ENCODE data around the gene MED4.
A peak's percentile ranks its signal among the peaks of the same experiment; 100 is the strongest.

MED4 gene, protein sequence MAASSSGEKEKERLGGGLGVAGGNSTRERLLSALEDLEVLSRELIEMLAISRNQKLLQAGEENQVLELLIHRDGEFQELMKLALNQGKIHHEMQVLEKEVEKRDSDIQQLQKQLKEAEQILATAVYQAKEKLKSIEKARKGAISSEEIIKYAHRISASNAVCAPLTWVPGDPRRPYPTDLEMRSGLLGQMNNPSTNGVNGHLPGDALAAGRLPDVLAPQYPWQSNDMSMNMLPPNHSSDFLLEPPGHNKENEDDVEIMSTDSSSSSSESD

GRCh38 chr13:48094781-48095502 lies at the start of gene MED4:
MED4 (minus strand) TSS chr13:48095104; CDS start chr13:48095078, 26 bp downstream.
- peak; percentile 92 for DNase-seq (ENCODE audit: low read depth)

GRCh38 chr13:48144413-48145035 lies 49.6 kb upstream of the MED4 start:
- DNase-seq (ENCODE audit: low read depth): no peak

DNA sequence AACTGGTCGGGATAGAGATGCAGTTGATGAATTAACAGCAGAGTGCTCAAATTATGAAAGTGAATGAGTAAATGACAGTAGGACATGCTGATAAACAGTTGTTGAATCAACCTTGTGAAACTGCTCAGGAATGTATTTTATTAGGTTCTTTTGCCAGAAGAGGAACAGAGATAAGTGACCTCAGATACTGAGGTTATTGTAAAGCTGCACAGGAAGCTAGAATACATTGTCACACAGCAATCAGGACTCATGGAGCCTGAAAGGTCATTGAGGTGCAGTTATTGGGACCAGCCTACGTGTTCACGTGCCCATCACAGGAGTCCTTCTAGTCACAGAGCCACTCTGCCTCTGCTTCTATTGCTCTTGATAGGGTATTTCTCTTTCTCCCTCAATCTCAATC lies 47.5 kb upstream of the MED4 start:
- no peak for DNase-seq (ENCODE audit: low read depth)

GRCh38 chr13:48138270-48138669 lies 43.4 kb upstream of the MED4 start:
- no peak for DNase-seq (ENCODE audit: low read depth)

GRCh38 chr13:48132961-48133360 lies 38.1 kb upstream of the MED4 start:
- DNase-seq (ENCODE audit: low read depth): no peak

GRCh38 chr13:48131533-48131932 lies 36.6 kb upstream of the MED4 start:
- no peak for DNase-seq (ENCODE audit: low read depth)

GRCh38 chr13:48126944-48127830 lies 32.3 kb upstream of the MED4 start:
- DNase-seq (ENCODE audit: low read depth): no peak

DNA sequence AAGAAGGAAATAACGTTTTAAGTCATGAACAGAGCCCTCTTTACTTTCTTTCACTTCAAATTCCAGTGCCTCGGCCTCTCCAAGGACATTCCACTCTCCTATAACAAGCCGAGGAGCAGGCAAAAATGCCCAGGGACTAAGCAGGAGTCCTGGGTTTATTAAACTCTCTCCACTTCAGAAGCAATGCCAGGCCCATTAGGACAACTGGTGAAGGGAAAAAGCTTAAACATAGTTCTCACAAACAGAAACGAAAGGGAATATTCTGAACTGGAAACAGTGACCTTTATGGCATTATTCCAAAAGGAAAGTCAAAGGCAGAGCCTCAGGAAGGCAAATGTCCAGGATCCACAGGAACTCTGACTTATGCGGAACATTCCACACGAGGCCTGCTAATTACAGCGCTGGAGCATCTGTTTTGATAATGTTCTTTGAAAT lies 30.9 kb upstream of the MED4 start:
- DNase-seq (ENCODE audit: low read depth): no peak

- DNase-seq (ENCODE audit: low read depth): no peak
These were observed 28.9 kb upstream of the MED4 start for GRCh38 chr13:48123812-48124211.

DNA sequence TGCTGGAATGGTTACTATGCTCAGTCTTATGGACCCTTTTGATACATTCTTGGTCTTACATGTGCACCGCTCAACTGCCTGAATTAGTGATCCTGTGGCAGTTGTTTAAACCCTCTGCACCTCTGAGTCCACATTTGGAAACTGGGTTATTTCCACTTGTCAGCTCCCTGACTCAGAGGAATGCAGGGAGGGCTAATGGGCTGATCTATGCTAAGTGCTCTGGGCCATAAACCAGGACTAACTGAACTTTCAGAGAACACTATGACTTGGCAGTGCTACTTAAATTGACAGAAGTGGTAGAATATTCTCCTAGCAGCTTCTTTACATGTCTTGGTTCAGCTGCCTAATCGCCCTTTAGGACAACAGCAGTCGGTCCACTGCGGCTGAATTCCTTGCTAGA lies 26.8 kb upstream of the MED4 start:
- no peak for DNase-seq (ENCODE audit: low read depth)

- no peak for DNase-seq (ENCODE audit: low read depth)
These were observed 25.3 kb upstream of the MED4 start for GRCh38 chr13:48120241-48120640.

GRCh38 chr13:48118030-48118429 lies 23.1 kb upstream of the MED4 start:
- DNase-seq (ENCODE audit: low read depth): no peak

GRCh38 chr13:48116808-48117207 lies 21.9 kb upstream of the MED4 start:
- no peak for DNase-seq (ENCODE audit: low read depth)

DNA sequence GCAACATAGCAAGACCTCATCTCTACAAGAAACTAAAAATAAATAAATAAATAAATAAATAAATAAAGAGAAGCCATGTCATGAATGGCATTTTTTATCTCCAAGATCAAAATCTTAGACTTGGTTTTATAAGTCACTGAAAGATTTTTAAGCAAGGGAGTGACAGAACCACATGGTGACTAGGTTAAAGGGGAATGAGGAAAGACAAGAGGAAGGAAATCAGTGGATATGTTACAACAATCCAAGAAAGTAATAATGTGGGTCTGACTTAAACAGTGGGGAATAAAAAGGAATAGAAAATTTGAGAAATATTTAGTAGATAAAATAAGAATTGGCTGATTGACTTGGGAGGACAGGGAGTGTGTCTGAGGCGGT lies 18.8 kb upstream of the MED4 start:
- DNase-seq (ENCODE audit: low read depth): no peak

DNA sequence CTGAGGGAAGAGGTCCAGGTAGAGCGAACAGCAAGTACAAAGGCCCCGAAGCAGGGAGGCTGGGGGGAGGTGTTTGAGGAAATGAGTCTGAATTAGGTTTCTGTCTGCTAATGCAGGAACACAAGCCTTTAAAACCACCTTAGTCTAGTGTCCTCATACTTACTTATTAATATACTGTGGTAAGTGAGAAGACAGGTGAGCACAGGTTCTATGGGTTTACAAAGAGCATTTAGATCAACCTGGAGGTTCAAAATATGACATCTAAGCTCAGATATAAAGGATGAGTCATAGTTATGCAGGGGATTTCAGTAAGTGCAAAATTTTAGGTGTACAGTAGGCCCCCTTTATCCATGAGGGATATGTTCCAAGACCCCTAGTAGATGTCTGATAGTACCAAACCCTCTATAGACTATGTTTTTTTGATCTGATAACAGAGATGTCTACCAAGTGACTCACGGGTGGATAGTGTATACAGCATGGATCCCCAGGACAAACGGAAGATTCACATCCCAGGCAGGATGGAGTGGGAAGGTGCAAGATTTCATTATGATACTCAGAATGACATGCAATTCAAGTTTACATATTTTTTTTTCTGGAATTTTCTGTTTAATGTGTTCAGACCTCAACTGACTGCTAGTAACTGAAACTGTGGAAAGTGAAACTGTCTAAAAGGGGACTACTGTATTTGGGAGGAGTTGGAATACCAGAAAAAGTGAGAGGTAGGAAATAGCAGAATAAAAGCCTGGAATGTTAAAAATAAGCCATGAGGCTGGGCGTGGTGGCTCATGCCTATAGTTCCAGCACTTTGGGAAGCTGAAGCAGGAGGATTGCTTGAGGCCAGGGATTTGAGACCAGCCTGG lies 18.2 kb upstream of the MED4 start:
- DNase-seq (ENCODE audit: low read depth): no peak

DNA sequence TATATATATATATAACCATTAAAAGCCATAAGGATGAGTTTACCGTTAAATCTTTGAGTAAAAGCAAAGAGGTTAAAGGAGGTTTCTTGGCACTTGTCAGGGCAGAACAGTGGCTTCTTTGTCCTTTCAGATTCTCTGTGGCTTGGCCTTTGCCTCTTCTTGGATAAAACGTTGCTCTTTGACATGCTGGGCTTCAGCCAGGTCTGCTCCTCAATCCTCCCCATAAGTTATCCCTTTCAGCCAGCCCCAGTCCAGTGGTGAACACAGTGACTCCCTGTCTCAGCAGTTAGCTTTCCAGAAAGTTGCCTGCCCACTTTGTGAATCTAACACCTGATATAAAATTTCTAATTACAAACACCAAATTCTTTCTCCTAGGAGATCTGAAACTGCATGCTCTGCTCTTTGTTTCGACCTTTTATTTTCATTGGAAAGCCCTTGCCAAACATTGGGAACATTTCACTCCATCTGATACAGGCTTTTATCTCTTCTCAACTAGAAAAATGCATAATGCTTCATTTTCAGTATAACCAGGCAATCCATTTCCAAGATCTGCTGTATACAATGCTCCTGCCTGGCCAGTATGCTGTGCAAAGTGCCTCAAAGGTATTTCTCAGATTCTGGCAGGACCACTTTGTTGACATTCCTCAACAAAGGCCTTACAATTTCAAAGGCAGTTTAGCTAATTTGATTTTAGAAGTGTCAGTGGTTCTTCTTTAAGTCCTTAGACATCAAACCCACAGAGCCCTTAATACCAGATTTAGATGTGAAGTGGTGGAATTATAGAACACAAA lies 16.2 kb upstream of the MED4 start:
- no peak for DNase-seq (ENCODE audit: low read depth)

DNA sequence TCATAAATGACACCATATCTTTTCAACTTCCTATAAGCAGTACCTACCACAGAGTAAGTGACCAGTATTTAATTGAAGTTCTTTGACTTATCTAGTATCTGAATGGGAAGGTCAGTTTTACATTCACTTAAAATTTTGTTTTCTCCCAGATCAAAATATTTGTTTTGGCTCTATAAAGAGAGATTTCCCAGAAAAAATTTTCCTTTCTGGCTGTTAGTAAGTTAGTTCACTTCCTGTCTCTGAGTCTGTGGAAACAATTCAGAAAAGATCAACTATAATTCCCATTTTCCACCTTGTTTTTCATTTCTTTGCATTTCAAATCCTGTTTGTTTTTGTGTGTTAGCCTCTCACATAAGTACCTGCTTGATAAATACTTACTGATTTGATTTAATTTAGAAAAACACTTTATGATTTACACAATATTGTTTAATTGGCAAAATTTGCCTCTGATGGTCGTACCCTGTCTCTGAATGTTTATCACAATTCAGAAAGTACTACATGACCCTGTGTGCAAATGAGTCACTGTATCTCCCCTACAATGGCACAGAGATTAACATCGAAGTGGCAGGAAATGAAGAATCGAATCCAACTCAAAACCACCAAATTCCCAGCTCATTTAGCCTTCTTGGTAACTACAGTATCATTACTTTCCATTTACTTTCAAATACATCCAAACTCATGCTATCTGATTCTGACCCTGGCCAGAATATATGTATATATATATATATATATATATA lies 15.4 kb upstream of the MED4 start:
- no peak for DNase-seq (ENCODE audit: low read depth)

- DNase-seq (ENCODE audit: low read depth): no peak
These were observed 13.2 kb upstream of the MED4 start for GRCh38 chr13:48108106-48108505.

DNA sequence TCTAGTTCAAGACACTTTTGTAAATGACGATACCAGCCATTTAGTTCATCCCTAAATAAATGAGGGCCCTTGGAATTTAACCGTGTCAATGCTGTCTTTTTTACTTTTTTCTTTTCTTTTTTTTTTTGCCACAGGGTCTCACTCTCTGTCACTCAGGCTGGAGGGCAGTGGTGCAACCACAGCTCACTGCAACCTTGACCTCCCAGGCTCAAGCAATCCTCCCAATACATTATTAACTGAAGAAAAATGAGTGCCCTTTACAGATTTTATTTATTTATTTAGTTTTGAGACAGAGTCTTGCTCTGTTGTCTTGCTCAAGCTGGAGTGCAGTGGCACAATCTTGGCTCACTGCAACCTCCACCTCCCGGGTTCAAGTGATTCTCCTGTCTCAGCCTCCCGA lies 2.9 kb upstream of the MED4 start:
- no peak for DNase-seq (ENCODE audit: low read depth)

GRCh38 chr13:48096670-48097069 lies 1.8 kb upstream of the MED4 start:
- no peak for DNase-seq (ENCODE audit: low read depth)

Measured in T-helper 22 cell (primary cell).